ENCODE results near the gene MOSPD3. TPM values are rescaled to one million over a fixed set of nuclear protein-coding genes. Genes with fewer than 3 reads are reported as not detected.

The MOSPD3 gene
- total RNA-seq, 1 experiment from 2014 or later = 16.7 TPM

GRCh38 chr7:100590077-100590737 is 22.1 kb upstream of the MOSPD3 start:
- no peaks in the 10 kb centered on the region for H3K79me1 ChIP-seq (ENCODE audit: insufficient read depth, low read depth, low read length, poor library complexity, severe bottlenecking)
- no peak overlapping the region for H3K9ac ChIP-seq (ENCODE audit: extremely low read depth, insufficient read length, low read length)
- no peak overlapping the region for H3K4ac ChIP-seq (ENCODE audit: low read depth, low read length)
- DNase-seq = no peak
- H3K4me1 Mint-ChIP-seq = peaks cover 17 to 22% of the 10 kb centered on the region in 2 experiments
- TF ChIP-seq CTCF (conservative IDR thresholded peaks at IDR 0.05) = no peak
- H3K36me3 Mint-ChIP-seq (ENCODE audit: insufficient read depth in 1 of 3, low read depth in 3 of 3) = peaks cover 0 to 12% (median 0%) of the 10 kb centered on the region in 3 experiments; a peak in 1 of 7 replicates
- peaks cover 40% of the 10 kb centered on the region for H3K27me3 Mint-ChIP-seq (ENCODE audit: low read depth)
- H4K20me1 ChIP-seq (ENCODE audit: control insufficient read depth, insufficient read depth, insufficient read length) = no peaks in the 10 kb centered on the region
- H2AFZ ChIP-seq (ENCODE audit: low read length) = no peak overlapping the region
- H3K9me3 ChIP-seq (ENCODE audit: control insufficient read depth, low read depth, low read length) = no peaks in the 10 kb centered on the region
- no peak overlapping the region for H2AK5ac ChIP-seq (ENCODE audit: insufficient read length, low read length)
- peak overlapping the region in 1 of 2 experiments; percentile 28; a peak in 2 of 5 replicates for H3K4me3 Mint-ChIP-seq
- H4K91ac ChIP-seq (ENCODE audit: insufficient read length, low read depth, low read length) = no peak overlapping the region
- no peak overlapping the region for H4K5ac ChIP-seq (ENCODE audit: insufficient read length, low read depth, low read length)
- H2BK15ac ChIP-seq (ENCODE audit: low read depth, low read length) = no peak overlapping the region
- H2BK20ac ChIP-seq (ENCODE audit: low read depth, low read length, poor library complexity, severe bottlenecking) = no peak overlapping the region
- 0 out of 7 replicates have a peak overlapping the region, but pooled peaks of 1 of the 3 experiments have one; percentile 5 for H3K27ac Mint-ChIP-seq
- H3K23me2 ChIP-seq (ENCODE audit: insufficient read length, low read depth, low read length, poor library complexity, severe bottlenecking) = no peaks in the 10 kb centered on the region
- H3K4me2 ChIP-seq (ENCODE audit: insufficient read depth, insufficient read length, low read length) = peak overlapping the region; percentile 29
- no CpG with 5 or more reads among the region's 20 CpGs for WGBS (ENCODE audit: extremely low coverage, insufficient read length, low lambda C conversion rate)
- H3K9me3 Mint-ChIP-seq = no peaks in the 10 kb centered on the region
- no peaks in the 10 kb centered on the region for H3K79me2 ChIP-seq (ENCODE audit: insufficient read depth, low read length)
- no peak overlapping the region for H2BK5ac ChIP-seq (ENCODE audit: insufficient read length, low read length)
- no peak overlapping the region for H3K23ac ChIP-seq (ENCODE audit: insufficient read length, low read depth, low read length)
- no peak overlapping the region for H3K27ac ChIP-seq (ENCODE audit: insufficient read length, low read depth, low read length)
- H3K14ac ChIP-seq (ENCODE audit: insufficient read depth, low read length) = no peak overlapping the region
- H3K27me3 ChIP-seq (ENCODE audit: insufficient read depth, low read length) = no peaks in the 10 kb centered on the region
- H2BK120ac ChIP-seq (ENCODE audit: low read depth, low read length, poor library complexity, severe bottlenecking) = no peak overlapping the region
- H3K4me1 ChIP-seq (ENCODE audit: insufficient read depth, low read length) = peaks cover 3% of the 10 kb centered on the region; the same call in 1 of the 2 replicates
- H2BK12ac ChIP-seq (ENCODE audit: insufficient read length, low read depth, low read length) = no peak overlapping the region
- H3T11ph ChIP-seq (ENCODE audit: low read length) = no peak overlapping the region
- H4K8ac ChIP-seq (replicated peaks; ENCODE audit: insufficient read length, low read depth, low read length) = no peak overlapping the region
- H3K18ac ChIP-seq (ENCODE audit: insufficient read length, low read depth, low read length) = no peak overlapping the region
- H3K56ac ChIP-seq (ENCODE audit: insufficient read length, low read depth, low read length) = no peak overlapping the region
